ENCODE measurements around the gene ANP32E.

DNA sequence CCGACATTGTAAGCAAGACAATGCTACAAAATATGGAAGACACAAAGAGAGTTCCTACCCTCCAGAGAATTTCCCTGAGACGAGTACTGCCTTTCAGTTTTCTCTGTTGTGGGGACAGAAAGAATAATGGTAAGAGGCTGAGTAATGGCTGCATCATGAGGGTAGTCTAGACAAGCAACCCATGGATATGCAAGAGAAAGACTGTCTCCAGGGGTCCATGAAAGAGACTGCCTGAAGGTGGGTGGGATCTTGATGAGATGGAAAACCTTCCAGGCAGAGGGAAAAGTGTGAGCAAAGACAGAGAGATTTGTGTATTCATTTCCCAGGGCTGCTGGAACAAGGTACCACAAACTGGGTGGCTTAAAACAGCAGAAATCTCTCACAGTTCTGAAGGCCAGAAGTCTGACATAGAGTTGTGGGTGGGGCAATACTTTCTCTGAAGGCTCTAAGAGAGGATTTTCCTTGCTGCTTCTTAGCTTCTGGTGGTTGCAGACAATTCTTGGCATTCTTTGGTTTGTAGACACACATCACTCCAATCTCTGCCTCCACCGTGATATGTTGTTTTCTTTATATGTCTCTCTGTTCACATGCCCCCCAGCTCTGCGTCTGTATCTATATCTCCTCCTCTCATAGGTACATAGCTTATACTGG lies 41.4 kb downstream of the ANP32E start:
- TF ChIP-seq, protein P1, sequence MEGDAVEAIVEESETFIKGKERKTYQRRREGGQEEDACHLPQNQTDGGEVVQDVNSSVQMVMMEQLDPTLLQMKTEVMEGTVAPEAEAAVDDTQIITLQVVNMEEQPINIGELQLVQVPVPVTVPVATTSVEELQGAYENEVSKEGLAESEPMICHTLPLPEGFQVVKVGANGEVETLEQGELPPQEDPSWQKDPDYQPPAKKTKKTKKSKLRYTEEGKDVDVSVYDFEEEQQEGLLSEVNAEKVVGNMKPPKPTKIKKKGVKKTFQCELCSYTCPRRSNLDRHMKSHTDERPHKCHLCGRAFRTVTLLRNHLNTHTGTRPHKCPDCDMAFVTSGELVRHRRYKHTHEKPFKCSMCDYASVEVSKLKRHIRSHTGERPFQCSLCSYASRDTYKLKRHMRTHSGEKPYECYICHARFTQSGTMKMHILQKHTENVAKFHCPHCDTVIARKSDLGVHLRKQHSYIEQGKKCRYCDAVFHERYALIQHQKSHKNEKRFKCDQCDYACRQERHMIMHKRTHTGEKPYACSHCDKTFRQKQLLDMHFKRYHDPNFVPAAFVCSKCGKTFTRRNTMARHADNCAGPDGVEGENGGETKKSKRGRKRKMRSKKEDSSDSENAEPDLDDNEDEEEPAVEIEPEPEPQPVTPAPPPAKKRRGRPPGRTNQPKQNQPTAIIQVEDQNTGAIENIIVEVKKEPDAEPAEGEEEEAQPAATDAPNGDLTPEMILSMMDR (IDR thresholded peaks at IDR 0.05 in 8 of 11, conservative IDR thresholded peaks at IDR 0.05 in 3 of 11), result no peak
- TF ChIP-seq POLR2AphosphoS5 (IDR thresholded peaks at IDR 0.05) (no peak), POLR2A (IDR thresholded peaks at IDR 0.05) (no peak)

All from spleen (tissue), 7 donors.